Panc1 (cell line): ENCODE measurements around the gene TMEM240.

Experiments
- POLR2AphosphoS5 ChIP-seq: IDR thresholded peaks from 2 replicates; pipeline ENCODE4 v1.6.1; 2012; ENCODE audit warnings: mild to moderate bottlenecking, low read depth, low read length, moderate library complexity
- REST ChIP-seq, 2 experiments: IDR thresholded peaks; 2 replicates each; pipeline ENCODE4 v1.6.1; 2011 to 2012; ENCODE audit warnings: low read depth in 2 of 2, control low read depth in 1 of 2, low read length in 1 of 2, mild to moderate bottlenecking in 1 of 2, moderate library complexity in 1 of 2; ENCODE audit not compliant: insufficient read depth in 1 of 2
- TF ChIP-seq, protein P1 (sequence below): fragments of 450-650 bp; IDR thresholded peaks from 2 replicates; pipeline ENCODE4 v1.5.1; 2017; ENCODE audit warnings: mild to moderate bottlenecking

- TF ChIP-seq, protein P1, sequence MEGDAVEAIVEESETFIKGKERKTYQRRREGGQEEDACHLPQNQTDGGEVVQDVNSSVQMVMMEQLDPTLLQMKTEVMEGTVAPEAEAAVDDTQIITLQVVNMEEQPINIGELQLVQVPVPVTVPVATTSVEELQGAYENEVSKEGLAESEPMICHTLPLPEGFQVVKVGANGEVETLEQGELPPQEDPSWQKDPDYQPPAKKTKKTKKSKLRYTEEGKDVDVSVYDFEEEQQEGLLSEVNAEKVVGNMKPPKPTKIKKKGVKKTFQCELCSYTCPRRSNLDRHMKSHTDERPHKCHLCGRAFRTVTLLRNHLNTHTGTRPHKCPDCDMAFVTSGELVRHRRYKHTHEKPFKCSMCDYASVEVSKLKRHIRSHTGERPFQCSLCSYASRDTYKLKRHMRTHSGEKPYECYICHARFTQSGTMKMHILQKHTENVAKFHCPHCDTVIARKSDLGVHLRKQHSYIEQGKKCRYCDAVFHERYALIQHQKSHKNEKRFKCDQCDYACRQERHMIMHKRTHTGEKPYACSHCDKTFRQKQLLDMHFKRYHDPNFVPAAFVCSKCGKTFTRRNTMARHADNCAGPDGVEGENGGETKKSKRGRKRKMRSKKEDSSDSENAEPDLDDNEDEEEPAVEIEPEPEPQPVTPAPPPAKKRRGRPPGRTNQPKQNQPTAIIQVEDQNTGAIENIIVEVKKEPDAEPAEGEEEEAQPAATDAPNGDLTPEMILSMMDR: no peak
- no peak for TF ChIP-seq POLR2AphosphoS5
- TF ChIP-seq REST (IDR thresholded peaks at IDR 0.05; ENCODE audit: insufficient read depth in 1 of 2, low read depth in 2 of 2, low read length in 1 of 2): no peak
Observed at GRCh38 chr1:1542766-1543705, 2.6 kb upstream of the TMEM240 start.
